LHCN-M2 (cell line): ENCODE measurements around the gene RDM1. TPM values are rescaled to one million over a fixed set of nuclear protein-coding genes. Genes with fewer than 3 reads are reported as not detected.
"Not testable (repeated sequence)": the region's sequence is repeated elsewhere in the genome, so short reads cannot be mapped to it uniquely, and the experiment has no call there.

Experiments
- DNase-seq: peaks from one replicate; pipeline ENCODE4 v3.0.0-alpha.2; 2012; ENCODE audit warnings: low read depth
- total RNA-seq: library from RNA; depleted of rRNA; stranded (reverse); fragments of >200 nt; gene quantifications from 2 replicates; pipeline ENCODE4 v1.2.3, GENCODE V29; 2014

The RDM1 gene
- total RNA-seq, 1 experiment from 2014 or later, result 1.8 TPM

- peak; percentile 12 for DNase-seq
These were observed 32.1 kb downstream of the RDM1 start for GRCh38 chr17:35898283-35899070.

- DNase-seq, result not testable (repeated sequence)
These were observed 32.8 kb downstream of the RDM1 start for GRCh38 chr17:35897772-35898171.

GRCh38 chr17:35895636-35896587, 34.7 kb downstream of the RDM1 start:
- DNase-seq, result peak; percentile 15

GRCh38 chr17:35894206-35894605, 36.4 kb downstream of the RDM1 start:
- DNase-seq, result no peak

GRCh38 chr17:35893751-35894150, 36.8 kb downstream of the RDM1 start:
- DNase-seq, result no peak

- no peak for DNase-seq
These were observed 38.2 kb downstream of the RDM1 start for GRCh38 chr17:35892091-35893035.

GRCh38 chr17:35891269-35891668, 39.3 kb downstream of the RDM1 start:
- no peak for DNase-seq

GRCh38 chr17:35890774-35891155, 39.8 kb downstream of the RDM1 start:
- no peak for DNase-seq

GRCh38 chr17:35889818-35890773, 40.5 kb downstream of the RDM1 start:
- DNase-seq, result peak; percentile 45

- no peak for DNase-seq
These were observed 41.3 kb downstream of the RDM1 start for GRCh38 chr17:35889241-35889640.

GRCh38 chr17:35879773-35880654, 50.6 kb downstream of the RDM1 start, which contains the start of gene CCL5:
CCL5 (minus strand) TSS chr17:35880360.
- DNase-seq, result no peak

GRCh38 chr17:35878361-35878760, 52.2 kb downstream of the RDM1 start:
- no peak for DNase-seq

- DNase-seq, result no peak
These were observed 53.1 kb downstream of the RDM1 start for GRCh38 chr17:35877345-35878029.

- DNase-seq, result no peak
These were observed 54.0 kb downstream of the RDM1 start for GRCh38 chr17:35876534-35876933.

- DNase-seq, result no peak
These were observed 54.8 kb downstream of the RDM1 start for GRCh38 chr17:35875800-35876139.

GRCh38 chr17:35875072-35875799, 55.3 kb downstream of the RDM1 start:
- no peak for DNase-seq

GRCh38 chr17:35872196-35872980, 58.2 kb downstream of the RDM1 start:
- DNase-seq, result no peak
